Measurements from ENCODE around the gene CACNA1S.

GRCh38 chr1:201009962-201010645 lies 102.1 kb downstream of the CACNA1S start:
- TF ChIP-seq CTCF (IDR thresholded peaks at IDR 0.05; ENCODE audit: poor library complexity): no peak
- TF ChIP-seq EZH2 (IDR thresholded peaks at IDR 0.05; ENCODE audit: borderline replicate concordance): no peak
- no peak for TF ChIP-seq EZH2phosphoT487 (IDR thresholded peaks at IDR 0.05; ENCODE audit: low read depth, severe bottlenecking, unreplicated experiment)

Data from hepatocyte (in vitro differentiated cells).